Lower lobe of right lung (tissue), 2 donors: Measurements from ENCODE around the gene GADD45B. TPM values are rescaled to one million over a fixed set of nuclear protein-coding genes. Genes with fewer than 3 reads are reported as not detected.

Source experiments
- ATAC-seq, 2 donors: fragments of 200-7000 bp; cut with Tn5 transposase; one replicate each; pipeline ENCODE4 v1.9.1; 2020 to 2022; ENCODE audit warnings: mild to moderate bottlenecking in 2 of 2, moderate library complexity in 2 of 2
- DNase-seq: peaks from one replicate; pipeline ENCODE4 v3.0.0-alpha.2; 2020
- H3K27ac ChIP-seq: fragments of 200-600 bp; one replicate; pipeline ENCODE4 v1.8.0; 2022
- H3K27me3 ChIP-seq: fragments of 200-600 bp; one replicate; pipeline ENCODE4 v1.8.0; 2022; ENCODE audit warnings: low read depth
- H3K36me3 ChIP-seq: fragments of 200-600 bp; one replicate; pipeline ENCODE4 v1.8.0; 2022; ENCODE audit warnings: mild to moderate bottlenecking
- H3K4me1 ChIP-seq: fragments of 200-600 bp; one replicate; pipeline ENCODE4 v1.8.0; 2022
- H3K4me3 ChIP-seq: fragments of 200-600 bp; one replicate; pipeline ENCODE4 v1.8.0; 2022; ENCODE audit warnings: mild to moderate bottlenecking
- H3K9me3 ChIP-seq: fragments of 200-600 bp; one replicate; pipeline ENCODE4 v1.8.0; 2022
- CTCF ChIP-seq: fragments of 200-600 bp; IDR thresholded peaks from one replicate; pipeline ENCODE4 v1.8.0; 2022; ENCODE audit warnings: antibody characterized with exemption, mild to moderate bottlenecking
- intact Hi-C: fragments of 100-400 bp; cut with DNase I; formaldehyde crosslinking; loops from one replicate; pipeline ENCODE4 v1.11.0; 2022
- total RNA-seq: library from RNA; stranded (reverse); fragmentation: NEBNext Ultra II Directional; extraction: Animal tissue kit (Norgen Biotek cat#: 25700); gene quantifications from one replicate; pipeline ENCODE4 v1.2.1, GENCODE V29; 2021
- donor health status: DM: no; HTN: yes; CAD: no; lungs with severe emphysema.

Gene GADD45B
- total RNA-seq, 1 donor from 2014 or later: 89.9 TPM

DNA sequence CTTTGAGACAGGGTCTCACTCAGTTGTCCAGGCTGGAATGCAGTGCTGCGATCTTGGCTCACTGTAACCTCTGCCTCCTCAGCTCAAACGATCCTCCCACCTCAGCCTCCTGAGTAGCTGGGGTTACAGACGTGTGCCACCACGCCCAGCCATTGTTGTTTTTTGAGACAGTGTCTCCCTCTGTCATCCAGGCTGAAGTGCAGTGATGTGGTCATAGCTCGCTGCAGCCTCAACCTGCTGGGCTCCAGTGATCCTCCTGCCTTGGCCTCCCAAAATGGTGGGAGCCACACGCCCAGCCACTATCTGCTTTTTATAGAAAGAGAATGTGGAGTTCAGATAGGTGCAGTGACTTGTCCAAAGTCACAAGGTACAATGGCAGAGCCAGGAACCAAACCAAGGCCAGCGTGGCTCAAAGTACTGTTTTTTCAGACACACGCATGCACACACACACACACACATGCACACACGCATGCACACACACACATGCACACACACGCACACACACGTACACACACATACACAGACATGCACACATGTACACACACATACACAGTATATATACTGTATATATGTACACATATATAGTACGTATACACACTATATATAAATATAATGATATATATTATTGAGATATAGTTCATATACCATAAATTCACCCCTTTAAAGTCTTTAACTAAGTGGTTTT, 6.6 kb downstream of the GADD45B start:
- intact Hi-C loops: no loop called here
- ATAC-seq (no peak), DNase-seq (no peak)
- no peak for TF ChIP-seq CTCF
- Histone ChIP-seq H3K36me3 (peaks cover 6% of the 10 kb centered on the region), H3K27me3 (no peaks in the 10 kb centered on the region), H3K4me3 (no peak overlapping the region), H3K9me3 (peaks cover 7% of the 10 kb centered on the region), H3K27ac (no peak overlapping the region), H3K4me1 (peaks cover 21% of the 10 kb centered on the region)

GRCh38 chr19:2483084-2483483, 7.2 kb downstream of the GADD45B start:
- DNase-seq (no peak), ATAC-seq (no peak)
- H3K9me3 ChIP-seq: peaks cover 7% of the 10 kb centered on the region
- H3K4me1 ChIP-seq: peaks cover 21% of the 10 kb centered on the region
- intact Hi-C loops: no loop called here
- peaks cover under 1% of the 10 kb centered on the region for H3K36me3 ChIP-seq
- no peak overlapping the region for H3K4me3 ChIP-seq
- TF ChIP-seq CTCF: no peak
- no peaks in the 10 kb centered on the region for H3K27me3 ChIP-seq
- no peak overlapping the region for H3K27ac ChIP-seq

DNA sequence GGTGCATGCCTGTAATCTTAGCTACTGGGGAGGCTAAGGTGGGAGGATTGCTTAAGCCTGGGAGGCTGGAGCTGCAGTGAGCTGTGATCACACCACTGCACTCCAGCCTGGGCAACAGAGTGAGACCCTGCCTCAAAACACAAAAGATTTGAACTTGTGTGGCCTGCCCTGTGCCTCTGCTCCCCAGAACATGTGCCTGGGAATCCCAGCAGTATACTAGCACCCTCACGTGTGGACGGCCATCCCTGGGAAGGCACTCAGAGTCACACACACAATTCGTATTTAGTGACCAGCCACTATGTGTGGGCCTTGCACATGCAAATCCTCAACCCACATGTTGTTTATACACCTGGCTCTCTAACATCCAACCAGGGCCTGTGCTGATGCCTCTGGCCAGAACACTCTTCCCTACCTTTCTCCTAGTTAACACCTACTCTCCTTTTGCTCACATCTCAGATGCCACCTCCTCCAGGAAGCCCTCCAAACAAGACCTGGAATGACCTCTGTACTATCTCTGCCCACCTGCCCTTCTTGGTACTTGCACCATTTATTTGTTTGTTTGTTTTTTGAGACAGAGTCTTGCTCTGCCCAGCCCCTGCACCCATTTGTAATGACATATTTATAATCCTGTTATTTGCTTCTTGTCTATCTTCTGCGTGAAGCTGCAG, 7.7 kb downstream of the GADD45B start:
- Histone ChIP-seq H3K36me3 (no peaks in the 10 kb centered on the region), H3K4me1 (peaks cover 21% of the 10 kb centered on the region), H3K4me3 (no peak overlapping the region), H3K27ac (no peak overlapping the region), H3K27me3 (peaks cover 1% of the 10 kb centered on the region), H3K9me3 (peaks cover 7% of the 10 kb centered on the region)
- no peak for TF ChIP-seq CTCF
- intact Hi-C loops: no loop called here
- no peak for DNase-seq
- ATAC-seq: no peak

GRCh38 chr19:2484178-2484937, 8.4 kb downstream of the GADD45B start:
- Histone ChIP-seq H3K36me3 (no peaks in the 10 kb centered on the region), H3K27me3 (peaks cover 5% of the 10 kb centered on the region), H3K4me3 (no peak overlapping the region), H3K9me3 (peaks cover 7% of the 10 kb centered on the region), H3K4me1 (peaks cover 20% of the 10 kb centered on the region), H3K27ac (no peak overlapping the region)
- no peak for ATAC-seq
- no peak for TF ChIP-seq CTCF
- intact Hi-C loops: no loop called here
- DNase-seq: no peak

GRCh38 chr19:2485428-2485827, 9.5 kb downstream of the GADD45B start:
- no peak for TF ChIP-seq CTCF
- H3K27me3 ChIP-seq: peaks cover 11% of the 10 kb centered on the region
- no peak for DNase-seq
- H3K4me1 ChIP-seq: peaks cover 27% of the 10 kb centered on the region
- no peak overlapping the region for H3K27ac ChIP-seq
- H3K36me3 ChIP-seq: no peaks in the 10 kb centered on the region
- H3K4me3 ChIP-seq: no peak overlapping the region
- no peak for ATAC-seq
- H3K9me3 ChIP-seq: peaks cover 7% of the 10 kb centered on the region
- intact Hi-C loops: no loop called here
